NCI-H2227 (cell line): ENCODE measurements around the gene ELFN1.

Experiments used
- DNase-seq: peaks from one replicate; lab custom pipeline; 2025; ENCODE audit not compliant: unreplicated experiment; lab: John Stamatoyannopoulos, UW

ELFN1 gene

DNA sequence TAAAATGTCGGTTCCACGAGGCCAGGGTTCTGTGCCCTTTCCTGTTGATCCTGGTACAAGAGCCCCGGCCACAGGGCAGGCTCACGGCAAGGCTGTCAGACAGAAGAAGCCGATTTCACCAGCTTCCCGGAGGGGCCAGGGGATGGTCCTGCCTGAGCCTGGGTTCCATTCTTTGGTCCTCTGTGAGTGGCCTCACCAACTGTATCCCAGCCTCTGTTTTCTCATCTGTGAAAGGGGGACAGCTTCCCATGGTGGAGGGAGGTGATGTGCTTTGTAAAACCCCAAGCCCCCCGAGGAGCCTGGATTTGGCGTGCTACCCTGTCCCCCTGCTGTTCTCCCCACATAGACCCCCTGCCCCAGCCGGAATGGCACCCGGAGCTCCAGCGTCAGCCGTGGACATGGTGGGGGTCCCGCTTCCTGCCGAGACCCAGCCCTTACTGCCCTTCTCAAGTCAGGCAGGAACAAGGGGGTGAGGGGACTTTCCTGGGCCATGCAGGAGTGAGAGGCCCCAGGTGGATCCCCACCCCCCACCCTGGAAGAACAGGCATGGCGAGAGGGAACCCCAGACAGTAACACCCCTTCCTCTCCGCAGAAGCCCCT lies 28.3 kb upstream of the ELFN1 start:
- DNase-seq, result no peak

DNA sequence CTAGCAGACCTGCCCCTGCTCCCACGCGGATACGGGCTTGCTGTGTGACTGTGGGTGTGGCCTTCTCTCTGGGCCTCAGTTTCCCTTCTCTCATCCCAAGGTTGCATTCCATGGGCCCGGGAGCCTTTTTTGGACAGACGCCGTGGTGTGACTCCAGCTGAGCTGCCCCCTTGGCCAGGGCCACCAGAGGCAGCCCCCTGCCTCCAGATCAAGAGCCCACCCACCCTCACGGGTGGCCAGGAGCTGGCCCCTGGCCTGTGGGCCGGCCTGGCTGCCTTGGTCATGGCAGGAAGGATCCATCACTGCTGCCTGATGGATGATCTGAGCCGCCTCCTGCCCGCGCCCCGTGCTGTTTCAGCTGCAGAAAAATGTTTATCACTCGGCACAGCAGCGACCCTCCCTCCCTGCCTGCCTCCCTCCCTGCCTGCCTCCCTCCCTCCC lies 27.8 kb upstream of the ELFN1 start:
- DNase-seq, result no peak

DNA sequence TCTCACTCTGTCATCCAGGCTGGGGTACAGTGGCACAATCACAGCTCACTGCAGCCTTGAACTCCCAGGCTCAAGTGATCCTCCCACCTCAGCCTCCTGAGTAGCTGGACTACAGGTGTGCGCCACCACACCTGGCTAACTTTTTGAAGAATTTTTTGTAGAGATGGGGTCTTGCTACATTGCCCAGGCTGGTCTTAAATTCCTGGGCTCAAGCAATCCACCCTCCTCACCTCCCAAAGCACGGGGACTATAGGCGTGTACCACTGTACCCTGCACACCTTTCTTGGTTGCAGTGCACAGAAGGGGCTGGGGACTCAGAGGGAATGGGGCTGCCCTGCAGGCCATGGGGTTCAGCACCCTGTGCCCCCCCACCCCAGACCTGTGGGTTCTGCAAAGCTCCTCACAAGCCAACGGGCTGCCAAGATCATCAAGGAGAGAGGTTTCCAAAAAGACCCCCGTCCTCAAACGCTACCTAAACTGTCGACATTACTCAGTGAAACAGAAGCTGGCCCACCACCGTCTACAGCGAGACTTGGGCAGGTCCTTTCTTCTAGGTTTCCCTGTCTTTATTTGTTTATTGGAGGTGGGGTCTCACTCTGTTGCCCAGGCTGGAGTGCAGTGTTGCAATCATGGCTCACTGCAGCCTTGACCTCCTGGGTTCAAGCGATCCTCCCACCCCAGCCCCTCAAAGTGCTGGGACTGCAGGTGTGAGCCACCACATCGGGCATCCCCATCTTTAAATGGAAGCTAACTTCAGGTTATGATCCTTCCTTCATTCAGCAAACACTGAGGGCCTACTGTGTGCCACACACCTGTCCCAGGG lies 26.6 kb upstream of the ELFN1 start:
- DNase-seq, result no peak

DNA sequence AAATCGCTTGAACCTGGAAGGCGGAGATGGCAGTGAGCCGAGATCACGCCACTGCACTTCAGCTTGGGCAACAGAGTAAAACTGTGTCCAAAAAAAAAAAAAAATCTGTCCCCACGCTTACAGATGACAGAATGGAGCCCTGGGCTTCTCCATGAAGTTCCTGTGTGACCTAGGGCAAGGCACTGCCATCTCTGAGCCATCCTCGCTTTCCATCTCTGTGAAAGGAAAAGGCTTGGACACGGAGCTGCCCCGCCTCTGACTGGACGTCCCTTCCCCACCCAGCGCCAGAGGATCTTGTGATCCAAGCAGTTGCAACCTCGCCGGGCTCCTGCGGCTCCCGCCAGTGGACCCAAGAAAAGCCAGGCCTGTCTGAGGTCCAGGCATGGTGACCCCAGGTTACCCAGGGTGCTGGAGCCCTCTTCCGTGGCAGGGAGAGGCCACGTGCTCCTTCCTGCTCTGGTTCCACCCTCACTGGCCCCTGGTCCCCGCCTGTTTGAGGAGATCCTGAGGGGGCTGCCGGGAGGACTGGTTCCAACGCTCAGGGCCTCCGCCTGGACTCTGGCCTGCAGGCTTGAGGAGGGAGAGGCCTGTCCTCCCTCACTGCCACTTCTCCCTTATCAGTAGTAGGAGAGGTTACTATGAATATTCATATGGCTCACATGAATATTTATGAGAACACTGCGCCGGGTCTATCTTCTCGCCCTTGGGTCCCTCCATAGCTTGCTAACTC lies 25.6 kb upstream of the ELFN1 start:
- no peak for DNase-seq

DNA sequence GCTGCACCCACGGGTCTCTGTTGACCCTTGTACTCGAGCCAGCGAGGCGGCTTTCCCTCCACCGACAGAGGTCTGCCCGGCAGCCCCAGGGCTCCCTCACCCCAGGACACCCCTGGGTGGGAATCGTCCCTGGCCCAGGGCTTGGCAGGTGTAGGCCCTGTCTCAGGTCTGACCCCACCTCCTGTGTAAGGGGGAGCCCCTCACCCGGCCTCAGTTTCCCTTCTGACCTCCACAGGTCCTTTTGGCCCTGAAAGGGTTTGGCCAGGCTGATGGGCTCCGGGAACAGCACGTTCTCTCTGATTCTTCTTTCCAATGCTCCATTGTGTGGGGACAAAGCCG lies 25.0 kb upstream of the ELFN1 start:
- DNase-seq, result no peak

DNA sequence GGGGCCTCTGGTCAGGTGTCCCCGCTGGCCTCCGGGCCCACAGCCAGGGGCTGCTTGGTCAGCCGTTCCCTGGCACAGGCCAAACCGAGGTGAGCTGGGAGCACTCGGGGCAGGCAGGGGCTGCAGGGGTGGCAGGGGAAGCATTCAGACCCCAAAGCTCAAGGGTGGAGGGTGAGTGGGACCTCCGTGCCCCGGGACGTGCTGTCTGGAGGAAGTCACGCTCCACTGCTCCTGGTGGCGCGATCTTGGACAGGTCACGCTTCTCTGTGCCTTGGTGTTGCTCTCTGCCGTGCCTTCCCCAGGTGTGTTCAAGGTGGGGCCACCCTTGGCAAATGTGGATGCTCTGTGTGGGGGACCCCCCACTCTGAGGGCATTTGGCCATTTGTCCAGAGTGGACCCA lies 24.6 kb upstream of the ELFN1 start:
- DNase-seq, result no peak

DNA sequence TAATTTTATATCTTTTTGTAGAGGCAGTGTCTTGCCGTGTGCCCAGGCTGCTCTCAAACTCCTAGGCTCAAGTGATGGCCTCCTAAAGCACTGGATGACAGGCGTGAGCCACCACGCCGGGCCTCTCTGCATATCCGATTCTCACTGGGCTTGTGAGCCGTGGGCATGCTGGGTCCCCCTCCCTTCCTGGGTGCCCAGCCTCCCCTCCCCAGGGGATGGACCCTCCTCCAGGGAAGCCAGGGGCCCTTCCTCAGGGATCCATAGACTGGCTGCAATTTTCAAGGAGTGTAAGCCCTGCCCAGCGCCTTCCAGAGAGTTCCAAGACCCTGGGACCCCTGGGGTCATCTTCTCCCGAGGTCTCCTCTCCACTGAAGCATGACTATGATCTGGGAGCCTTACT lies 23.7 kb upstream of the ELFN1 start:
- DNase-seq, result no peak

DNA sequence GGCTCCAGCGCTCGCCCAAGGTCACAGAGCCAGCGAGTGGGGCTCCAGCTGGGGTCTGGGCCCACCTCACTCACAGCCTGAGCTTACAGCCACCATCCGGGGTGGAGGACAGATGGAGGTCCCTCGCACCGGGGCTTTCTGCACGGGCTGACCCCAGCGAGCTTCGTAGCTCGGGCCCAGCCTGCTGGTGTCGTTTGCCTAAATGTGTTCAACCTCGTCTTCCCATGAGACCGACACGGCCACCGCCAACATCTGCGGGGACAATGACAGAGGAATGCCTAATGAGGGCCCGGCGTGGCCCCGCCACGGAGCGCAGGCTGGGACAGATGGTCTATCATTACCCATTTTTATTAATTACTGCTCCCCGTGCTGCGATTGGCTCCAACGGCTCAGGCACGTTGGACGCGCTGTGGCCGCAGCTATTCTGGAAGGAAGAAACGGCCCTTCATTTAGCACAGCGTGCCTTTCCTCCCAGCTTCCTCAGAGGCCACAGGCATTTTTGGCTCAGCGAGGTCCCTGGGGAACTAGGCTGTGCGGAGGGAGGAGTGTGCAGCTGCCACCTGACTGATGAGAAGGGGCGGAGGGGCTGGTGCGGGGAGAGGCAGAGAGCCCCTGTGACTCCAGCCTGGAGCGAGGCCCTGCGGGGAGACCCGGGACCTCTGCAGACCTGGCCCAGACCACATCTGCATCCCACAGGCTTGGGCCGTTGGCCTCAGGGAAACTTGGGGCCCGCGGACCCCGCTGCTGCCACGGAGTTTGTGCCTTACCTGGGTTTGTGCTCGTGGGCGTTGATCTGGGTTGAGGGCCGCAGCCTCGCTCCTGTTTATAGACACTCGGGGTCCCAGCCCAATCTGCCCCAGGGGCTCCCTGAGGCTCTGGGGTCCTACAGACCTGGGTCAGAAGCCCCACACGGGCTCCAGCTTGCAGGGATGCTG lies 22.9 kb upstream of the ELFN1 start:
- no peak for DNase-seq

DNA sequence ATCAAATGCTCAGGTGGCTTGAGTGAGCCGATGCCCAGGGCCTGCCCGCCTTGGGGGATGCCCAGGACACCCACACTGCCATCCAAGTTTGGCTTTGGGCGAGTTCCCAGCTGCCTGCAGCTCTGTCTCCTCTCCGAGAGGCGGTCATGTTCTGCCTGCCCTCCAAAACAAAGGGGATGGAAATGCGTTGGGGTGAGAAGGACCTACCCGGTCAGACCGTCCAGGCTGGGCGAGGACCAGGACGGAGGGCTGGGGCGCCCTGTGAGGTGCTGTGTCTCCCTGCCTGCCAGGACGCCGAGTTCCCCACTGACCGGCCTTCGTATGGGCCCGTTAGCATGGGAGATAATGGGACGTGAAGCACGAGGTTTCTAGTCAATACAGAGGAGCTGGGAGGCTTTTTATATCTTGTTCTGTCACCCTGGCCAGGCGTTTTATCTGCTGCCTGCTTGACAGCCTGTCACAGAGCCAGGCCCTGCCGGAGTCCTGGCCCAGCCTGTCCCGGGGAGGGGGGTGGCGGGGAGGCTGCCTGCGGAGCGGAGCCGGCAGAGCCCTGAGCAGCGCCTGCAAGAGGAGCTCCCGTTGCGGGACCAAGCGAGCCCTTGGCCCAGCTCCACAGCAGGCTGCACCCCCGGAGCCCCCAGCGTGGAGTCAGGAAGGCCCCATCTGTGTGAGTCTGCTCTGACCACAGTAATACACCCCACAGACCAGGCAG lies 22.0 kb upstream of the ELFN1 start:
- no peak for DNase-seq

DNA sequence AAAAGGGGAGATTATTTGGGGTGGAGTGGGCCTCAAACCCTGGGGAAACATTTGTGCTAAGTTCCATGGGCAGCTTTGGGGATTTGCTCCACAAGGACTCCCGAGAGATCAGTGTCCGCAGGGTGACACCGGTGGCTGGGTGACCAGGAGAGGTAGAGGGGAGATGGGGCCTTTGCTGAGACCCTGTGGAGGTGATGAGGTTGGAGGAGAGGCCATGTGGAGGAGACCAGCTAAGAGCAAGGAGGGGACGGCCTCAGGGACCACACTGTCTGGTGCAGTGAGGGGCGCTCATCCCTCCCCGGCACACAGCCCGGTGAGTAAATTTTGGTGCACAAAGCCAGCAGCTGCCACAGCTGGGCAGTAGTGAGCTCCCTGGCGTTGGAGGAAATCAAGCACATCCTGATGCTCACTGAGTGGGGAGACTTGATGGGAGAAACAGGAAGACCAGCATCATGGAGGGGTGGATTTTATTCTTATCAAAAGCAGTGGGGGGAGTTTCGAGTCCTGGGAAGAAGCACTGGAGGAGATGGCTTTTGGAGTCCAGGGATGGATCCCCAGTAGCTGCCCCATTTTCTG lies 20.2 kb upstream of the ELFN1 start:
- no peak for DNase-seq

DNA sequence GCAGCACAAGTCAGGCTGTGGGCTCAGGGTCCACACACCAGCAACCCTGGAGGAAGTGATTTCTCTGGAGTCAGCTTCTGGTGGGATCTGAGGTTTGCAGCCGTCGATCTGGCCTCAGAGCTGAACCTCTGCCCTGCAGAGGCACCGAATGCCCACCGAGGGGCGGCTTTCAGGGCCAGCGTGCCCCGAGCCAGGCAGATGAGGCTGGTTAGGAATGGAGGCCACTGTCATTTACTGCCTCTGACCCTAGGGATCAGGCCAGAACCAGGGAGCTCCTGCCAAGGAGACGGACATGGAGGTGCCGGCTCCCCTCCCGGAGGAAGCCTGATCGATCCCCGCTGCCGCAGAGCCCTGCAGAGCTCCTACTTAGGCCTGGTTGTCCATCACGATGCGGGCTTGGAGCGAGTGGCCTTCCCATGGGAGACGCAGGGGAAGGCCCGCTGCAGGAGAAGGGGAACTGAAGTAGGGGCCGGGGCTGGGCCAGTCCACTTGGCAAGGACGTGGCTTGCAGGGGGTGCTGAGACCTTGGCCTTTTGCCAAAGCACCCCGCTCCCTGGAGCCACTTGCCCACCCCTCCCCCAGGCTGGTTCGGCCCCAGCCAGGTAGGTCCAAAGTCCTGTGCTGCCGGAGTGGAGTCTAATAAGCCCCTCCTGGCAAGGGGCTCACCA lies 19.6 kb upstream of the ELFN1 start:
- no peak for DNase-seq

DNA sequence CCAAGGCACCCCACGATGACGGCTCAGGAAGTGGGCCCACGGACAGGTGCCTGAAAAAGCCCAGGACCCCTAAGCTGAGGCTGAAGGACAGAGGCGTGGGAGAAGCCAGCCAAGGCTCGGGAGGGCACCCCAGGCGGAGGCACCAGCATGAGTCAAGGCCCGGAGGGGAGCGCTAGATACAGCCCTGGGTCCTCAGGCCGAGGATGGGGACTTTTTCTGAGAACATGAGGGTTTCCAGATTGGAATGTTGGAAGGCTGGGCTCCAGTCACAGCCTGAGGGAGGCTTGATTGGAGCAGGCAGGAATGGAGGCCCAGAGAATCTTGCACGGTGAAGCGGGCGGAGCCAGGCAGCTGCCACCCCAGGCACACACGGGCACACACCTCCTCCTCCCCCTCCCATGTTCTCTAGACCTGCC lies 19.0 kb upstream of the ELFN1 start:
- DNase-seq, result no peak

DNA sequence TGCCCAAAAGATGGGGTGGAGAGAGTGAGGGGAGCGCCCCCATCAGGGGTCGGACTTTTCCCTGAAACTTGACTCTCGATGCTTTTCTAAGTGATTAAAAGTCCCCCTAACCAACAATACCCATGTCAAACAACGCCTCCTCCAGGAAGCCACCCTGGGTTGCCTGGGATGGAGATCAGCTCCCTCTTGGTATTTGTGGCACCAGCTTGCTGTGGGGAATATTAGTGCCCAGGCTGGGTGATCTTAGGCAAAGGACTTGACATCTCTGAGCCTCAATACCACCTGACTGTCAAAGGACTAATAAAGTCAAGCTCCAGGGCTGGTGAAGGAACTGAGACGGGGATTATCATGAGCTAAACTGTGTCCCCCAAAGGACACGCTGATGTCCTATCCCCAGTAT lies 18.2 kb upstream of the ELFN1 start:
- DNase-seq, result no peak

DNA sequence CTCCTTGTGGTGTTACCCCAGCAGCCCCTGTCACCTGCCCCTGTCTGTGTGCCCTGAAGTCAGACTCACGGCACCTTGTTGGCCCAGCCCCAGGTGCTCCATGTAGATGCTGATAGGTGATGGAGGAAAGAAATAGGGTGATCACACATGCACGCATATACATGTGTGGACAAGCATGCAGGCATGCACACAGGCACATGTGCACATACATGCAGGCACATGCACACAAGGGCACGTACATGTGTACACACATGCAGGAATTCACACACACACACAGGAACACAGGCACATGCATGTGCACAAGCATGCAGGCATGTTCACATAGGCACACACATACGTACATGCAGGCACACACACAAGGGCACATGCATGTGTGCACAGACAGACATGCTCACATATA lies 16.6 kb upstream of the ELFN1 start:
- no peak for DNase-seq

DNA sequence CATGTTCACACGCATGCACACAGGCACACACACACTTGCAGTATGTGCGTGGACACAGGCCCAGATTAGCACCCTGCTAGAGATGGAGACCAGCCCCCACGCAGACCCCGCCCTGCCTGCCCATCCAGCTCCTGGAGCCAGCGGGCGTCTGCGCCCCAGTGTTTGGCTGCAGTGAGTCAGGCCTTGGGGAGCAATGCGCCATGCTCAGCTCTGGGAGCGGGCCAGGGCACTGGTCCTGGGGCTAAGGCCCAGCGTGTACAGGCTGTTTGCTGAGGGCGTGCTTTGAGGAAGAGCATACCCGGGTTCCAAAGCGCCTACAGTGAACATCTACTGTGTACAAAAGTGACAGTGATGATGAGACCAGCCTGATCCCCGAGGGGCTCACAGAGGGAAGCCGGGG lies 16.0 kb upstream of the ELFN1 start:
- no peak for DNase-seq

DNA sequence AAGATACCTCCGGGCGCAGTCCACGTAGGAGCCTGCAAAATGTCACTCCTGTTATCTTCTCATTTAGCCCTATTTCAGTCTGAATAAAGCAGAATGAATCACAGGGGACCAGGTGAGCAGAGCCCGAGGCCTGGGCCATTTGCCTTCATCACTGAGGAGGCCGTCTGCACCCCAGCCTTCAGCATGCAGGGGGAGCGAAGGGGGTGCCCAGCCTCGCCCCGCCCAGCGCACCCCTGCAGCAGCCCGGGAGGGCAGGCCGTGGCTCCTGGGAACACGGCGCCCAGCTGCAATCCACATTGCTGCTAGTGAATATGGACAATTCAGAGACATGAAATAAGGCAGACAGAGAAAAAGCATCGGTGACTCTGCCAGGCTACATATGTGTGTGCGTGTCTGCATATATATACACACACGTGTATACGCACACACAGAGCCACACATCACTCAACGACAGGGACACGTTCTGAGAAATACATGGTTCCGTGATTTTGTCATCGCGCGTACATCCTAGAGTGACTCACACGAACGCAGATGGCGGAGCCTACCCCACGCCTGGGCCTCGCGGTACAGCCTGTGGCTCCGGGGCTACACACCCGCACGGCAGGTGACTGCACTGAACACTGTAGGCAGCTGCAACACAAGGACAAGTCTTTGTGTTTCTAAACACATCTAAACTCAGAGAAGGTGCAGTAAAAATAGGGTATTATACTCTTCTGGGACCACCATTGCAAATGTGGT lies 15.2 kb upstream of the ELFN1 start:
- DNase-seq, result no peak

DNA sequence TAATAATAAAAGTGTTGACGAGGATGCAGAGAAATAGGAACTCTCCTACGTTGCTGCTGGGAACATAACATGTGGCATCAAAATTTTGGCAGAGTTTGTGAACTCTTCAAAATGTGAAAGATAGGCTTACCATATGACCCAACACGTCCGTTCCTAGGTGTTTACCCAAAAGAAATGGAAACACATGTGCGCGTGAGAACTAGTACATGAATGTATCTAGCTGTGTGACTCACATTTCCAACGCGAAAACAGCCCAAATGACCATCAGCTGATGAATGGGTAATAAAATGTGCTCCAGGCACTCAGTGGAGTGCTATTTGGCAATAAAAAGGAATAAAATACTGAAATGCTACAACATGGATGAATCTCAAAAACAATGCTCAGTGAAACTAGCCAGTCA lies 10.4 kb upstream of the ELFN1 start:
- no peak for DNase-seq

DNA sequence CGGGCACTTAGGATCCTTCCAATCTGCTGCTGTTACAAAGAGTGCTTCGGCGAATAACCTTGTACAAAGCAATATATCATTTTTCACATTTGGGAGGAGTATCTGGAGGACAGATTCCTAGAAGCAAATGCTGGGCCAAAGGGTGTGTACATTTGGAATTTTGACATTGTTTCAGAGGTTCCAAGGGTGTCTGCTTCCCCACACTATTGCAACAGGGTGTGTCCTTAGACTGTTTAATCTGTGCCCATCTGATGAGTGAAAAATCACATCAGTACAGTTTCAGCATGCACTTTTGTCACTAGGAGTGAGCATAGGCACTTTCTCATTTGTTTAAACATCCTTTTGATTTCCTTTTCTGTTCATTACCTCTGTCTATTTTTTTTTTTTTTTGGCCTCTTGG lies 8.6 kb upstream of the ELFN1 start:
- DNase-seq, result no peak

DNA sequence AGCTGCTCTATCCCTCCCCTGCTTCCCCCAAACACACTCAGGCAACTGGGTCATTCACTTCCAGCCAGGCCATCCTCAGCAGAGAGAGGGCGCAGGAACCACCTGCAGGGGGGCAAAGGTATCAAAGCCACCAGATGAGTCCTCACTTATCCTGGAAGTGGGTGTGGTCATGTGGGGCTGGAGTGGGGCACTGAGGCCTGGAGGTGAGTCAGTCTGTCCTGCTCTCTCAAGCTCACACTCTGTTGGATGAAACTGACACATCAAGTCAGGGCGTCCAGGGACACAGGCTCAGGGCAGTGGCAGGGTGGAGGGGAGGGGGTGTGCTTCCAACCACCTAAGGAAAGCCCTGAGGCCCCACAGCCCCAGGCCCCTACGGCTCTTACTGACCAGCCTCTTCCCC lies 8.0 kb upstream of the ELFN1 start:
- no peak for DNase-seq
